Measurements from ENCODE around the gene PBRM1.

Gene PBRM1

DNA sequence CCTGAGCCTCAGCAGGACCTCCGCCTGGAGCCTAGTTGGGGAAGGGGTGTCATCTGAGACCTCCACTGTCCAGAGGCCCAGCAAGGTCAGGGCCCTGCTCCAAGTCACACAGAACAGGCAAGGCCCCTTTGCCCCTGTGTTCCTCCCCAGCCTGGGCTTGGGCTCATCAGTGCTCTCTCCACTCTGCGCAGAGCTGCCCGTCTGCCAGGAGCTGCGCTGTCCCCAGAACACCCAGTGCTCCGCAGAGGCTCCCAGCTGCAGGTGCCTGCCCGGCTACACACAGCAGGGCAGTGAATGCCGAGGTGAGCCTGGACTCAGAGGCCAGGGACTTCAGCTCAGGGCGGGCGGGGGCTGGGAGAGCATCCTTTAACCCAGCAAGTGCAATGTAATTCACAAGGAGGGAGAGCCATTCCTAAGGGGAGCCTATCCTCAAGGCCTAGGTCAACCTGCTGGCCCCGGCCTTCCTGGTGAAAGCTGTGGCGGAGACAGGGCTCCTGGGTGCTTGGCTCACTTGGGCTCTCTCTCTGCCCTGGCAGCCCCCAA, 182.8 kb downstream of the PBRM1 start:
- no peak for DNase-seq

- DNase-seq: no peak
Measured at GRCh38 chr3:52502001-52502400, 183.7 kb downstream of the PBRM1 start.

DNA sequence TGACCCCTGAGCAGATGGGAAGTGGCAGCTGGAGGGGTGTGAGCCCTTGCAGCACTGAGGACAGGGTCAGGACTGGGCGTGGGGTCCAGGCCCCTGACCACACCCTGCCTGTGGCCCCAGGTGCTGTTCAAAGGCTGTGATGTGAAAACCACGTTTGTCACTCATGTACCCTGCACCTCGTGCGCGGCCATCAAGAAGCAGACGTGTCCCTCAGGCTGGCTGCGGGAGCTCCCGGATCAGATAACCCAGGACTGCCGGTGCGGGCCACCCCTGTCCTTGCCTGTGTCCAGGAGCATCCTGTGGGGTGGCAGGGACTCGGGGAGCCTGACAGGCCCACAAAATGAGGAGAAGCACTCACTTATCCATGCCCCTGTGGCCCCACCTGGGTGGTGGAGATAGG, 184.7 kb downstream of the PBRM1 start:
- no peak for DNase-seq

DNA sequence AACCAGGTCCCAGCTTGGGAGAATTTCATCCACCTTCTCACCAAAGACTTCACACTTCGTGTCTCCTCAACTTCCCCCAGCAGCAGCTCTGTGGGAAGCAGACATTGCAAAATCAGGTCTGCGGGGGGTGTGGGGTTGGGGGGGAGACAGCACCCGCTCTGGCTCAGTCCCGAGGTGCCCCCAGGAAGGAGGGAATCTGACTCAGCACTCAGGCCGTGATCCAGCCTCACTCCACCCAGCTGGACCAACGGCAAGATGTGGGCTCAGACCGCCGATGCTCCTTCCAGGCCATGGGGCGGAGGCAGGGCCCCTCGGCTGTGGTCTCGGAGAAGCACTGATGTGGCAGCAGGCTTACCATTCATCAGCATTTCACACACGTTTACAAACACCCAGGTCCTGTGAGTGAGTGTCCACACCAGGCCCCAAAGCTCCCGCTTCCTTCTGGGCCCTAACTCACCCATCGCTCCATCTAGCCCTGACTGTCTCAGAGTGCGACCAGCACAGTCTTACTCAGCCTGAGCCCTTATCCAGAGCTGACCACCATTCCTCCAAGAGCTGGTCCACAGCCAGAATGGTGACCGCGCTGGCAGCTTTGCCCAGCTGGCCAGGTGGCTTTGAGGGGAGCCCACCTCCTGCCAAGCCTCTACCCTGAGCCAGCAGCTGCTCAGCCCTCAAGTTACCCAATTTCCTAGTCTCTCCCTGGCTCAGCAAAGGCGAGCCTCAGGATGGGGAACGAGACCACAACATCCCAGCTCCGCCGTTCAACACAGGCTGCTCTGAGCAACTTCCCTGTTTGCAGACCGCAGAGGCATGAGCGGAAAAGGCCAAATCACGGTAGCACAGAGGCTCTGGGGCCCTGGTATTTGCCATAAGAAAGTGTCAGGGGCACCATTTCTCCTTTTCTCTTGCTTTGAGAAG, 187.3 kb downstream of the PBRM1 start:
- DNase-seq: no peak

DNA sequence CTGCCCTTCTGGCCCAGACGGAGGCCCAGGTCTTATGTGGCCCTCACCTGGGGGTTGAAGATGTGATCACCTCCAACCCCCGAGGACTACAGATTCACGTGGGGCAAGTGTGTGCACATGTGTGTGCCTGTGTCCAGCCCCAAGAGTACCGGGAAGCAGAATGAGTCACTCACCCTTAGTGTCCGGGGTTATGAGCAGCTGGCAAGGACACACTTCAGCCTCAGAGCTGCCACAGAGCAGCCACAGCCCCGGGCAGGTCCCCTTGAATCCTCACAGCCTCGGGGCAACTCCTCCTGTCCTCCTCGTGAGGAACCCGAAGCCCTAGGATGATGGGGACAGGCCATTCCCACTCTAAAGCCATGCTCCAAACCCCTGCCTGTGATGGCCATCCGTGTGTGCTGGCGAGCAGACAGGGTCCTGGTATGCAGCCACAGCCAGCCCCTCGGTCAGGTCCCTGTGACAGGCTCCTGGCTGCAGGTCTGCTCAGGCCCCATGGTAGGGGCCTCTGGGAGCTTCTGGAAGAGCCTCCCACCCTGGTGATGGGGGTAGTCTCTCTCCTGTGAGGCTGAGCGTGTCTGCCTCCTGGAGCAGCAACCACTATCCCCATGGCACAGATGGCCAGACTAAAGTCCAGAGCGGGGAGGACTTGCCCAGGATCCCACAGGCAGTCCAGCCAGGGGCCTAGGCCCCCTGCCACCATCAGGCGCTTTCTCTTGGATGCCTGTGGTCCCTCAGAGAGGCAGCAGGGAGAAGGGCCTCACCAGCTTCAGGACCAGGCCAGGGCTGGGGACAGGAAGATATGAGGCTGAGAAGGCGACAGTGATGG, 189.7 kb downstream of the PBRM1 start:
- DNase-seq: no peak

Data from NCI-H1092 treated with DMSO at 0.1 percent for 48 hours (cell line).